Measurements from ENCODE around the gene LHFPL6. TPM values are rescaled to one million over a fixed set of nuclear protein-coding genes. Genes with fewer than 3 reads are reported as not detected.

LHFPL6 gene
- total RNA-seq, 2 experiments from 2014 or later = 0.60 to 0.74 TPM

- Mint-ChIP-seq H3K27me3 (peaks cover 4% of the 10 kb centered on the region), H3K27ac (no peak overlapping the region), H3K36me3 (ENCODE audit: low read depth) (no peaks in the 10 kb centered on the region), H3K4me1 (ENCODE audit: low read depth) (no peaks in the 10 kb centered on the region), H3K4me3 (no peak overlapping the region), H3K9me3 (no peaks in the 10 kb centered on the region)
- DNase-seq (no peak), ATAC-seq (no peak)
- POLR2A ChIA-PET = no interaction called here
- CTCF ChIA-PET = no interaction called here
- no peak for TF ChIP-seq CTCF (IDR thresholded peaks at IDR 0.05)
- intact Hi-C loops (cut with micrococcal nuclease) = no loop called here
Measured at GRCh38 chr13:39402221-39402970, 200.6 kb downstream of the LHFPL6 start.

GRCh38 chr13:39401756-39402155, 201.2 kb downstream of the LHFPL6 start:
- H3K4me3 Mint-ChIP-seq = no peak overlapping the region
- CTCF ChIA-PET = no interaction called here
- ATAC-seq (no peak), DNase-seq (no peak)
- no peaks in the 10 kb centered on the region for H3K9me3 Mint-ChIP-seq
- H3K27me3 Mint-ChIP-seq = peaks cover 6% of the 10 kb centered on the region
- H3K27ac Mint-ChIP-seq = no peak overlapping the region
- TF ChIP-seq CTCF (IDR thresholded peaks at IDR 0.05) = no peak
- H3K36me3 Mint-ChIP-seq (ENCODE audit: low read depth) = no peaks in the 10 kb centered on the region
- POLR2A ChIA-PET = no interaction called here
- no peaks in the 10 kb centered on the region for H3K4me1 Mint-ChIP-seq (ENCODE audit: low read depth)
- intact Hi-C loops (cut with micrococcal nuclease) = no loop called here

DNA sequence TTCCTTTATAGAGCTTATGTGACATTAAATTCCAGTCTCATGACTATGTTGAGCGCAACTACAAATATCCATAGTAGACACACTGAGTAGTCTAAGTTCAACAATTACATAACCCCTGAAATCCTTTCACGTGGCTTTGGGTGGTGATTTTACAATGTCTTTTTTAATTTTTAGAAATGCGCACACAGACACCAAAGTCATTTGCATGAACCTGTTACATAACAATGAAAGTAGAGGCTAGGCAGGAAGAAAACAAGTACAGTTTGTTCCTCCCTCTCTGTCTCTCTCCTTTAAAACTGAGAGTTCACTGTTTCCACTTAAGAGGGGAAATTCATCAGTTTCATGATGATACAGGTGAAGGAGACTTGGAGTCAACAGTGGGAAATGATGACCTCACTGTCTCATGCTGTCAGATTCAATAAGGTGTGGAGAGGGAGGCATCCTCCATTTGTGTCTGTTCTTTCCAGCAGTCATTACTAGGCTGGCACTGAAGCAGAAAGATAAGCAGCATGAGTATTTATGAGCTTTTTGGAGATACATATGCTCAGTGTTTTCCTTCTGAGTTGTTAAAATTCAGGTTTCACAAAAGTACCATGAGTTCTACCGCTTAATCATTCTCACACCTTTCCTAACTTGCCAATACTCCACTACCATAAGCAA, 201.8 kb downstream of the LHFPL6 start:
- Mint-ChIP-seq H3K4me3 (no peak overlapping the region), H3K27ac (no peak overlapping the region), H3K27me3 (peaks cover 6% of the 10 kb centered on the region), H3K4me1 (ENCODE audit: low read depth) (no peaks in the 10 kb centered on the region), H3K9me3 (no peaks in the 10 kb centered on the region), H3K36me3 (ENCODE audit: low read depth) (no peaks in the 10 kb centered on the region)
- ChIA-PET CTCF (no interaction called here), POLR2A (no interaction called here)
- ATAC-seq (no peak), DNase-seq (no peak)
- TF ChIP-seq CTCF (IDR thresholded peaks at IDR 0.05) = no peak
- intact Hi-C loops (cut with micrococcal nuclease) = no loop called here

DNA sequence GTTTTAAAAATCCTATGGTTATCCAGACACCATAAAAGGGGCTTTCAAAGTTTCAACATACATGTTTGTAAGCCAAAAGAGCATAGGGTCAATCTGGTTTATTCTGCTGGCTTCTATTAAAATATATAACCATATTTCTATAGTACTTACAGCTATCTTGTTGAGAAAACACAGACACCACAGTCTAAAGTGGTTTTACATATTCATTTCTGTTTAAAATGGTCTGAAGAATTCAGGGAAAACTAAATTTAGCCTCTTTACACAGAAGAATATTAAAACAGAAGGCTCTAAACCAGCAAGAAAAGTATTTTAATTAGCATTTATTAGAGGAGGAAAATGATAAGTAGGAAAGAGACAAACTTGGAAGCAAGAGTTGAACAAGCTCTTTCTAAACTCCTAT, 203.9 kb downstream of the LHFPL6 start:
- H3K27ac Mint-ChIP-seq = no peak overlapping the region

More for the DNA sequence above, 203.9 kb downstream of the LHFPL6 start:
- Mint-ChIP-seq H3K36me3 (ENCODE audit: low read depth) (no peaks in the 10 kb centered on the region), H3K4me1 (ENCODE audit: low read depth) (no peaks in the 10 kb centered on the region), H3K9me3 (no peaks in the 10 kb centered on the region), H3K4me3 (no peak overlapping the region), H3K27me3 (peaks cover 2% of the 10 kb centered on the region)
- ChIA-PET CTCF (no interaction called here), POLR2A (interaction anchor here (0.7 kb wide), 1 partner anchor 25 kb away, joined by 3 read pairs; no protein-coding TSS in a partner anchor)
- intact Hi-C loops (cut with micrococcal nuclease) = no loop called here
- TF ChIP-seq CTCF (IDR thresholded peaks at IDR 0.05) = no peak
- DNase-seq = no peak
- ATAC-seq = no peak

All from activated CD8-positive, alpha-beta T cell treated with anti-CD3 and anti-CD28 coated beads for 36 hours (primary cell).